Panc1 (cell line): Measurements from ENCODE around the gene SWI5. TPM values are rescaled to one million over a fixed set of nuclear protein-coding genes. Genes with fewer than 3 reads are reported as not detected.

Source experiments
- ATAC-seq: fragments of 200-7000 bp; cut with Tn5 transposase; 2 replicates; pipeline ENCODE4 v1.9.1; 2020; ENCODE audit warnings: mild to moderate bottlenecking, moderate library complexity
- BruUV-seq: library from RNA; stranded (reverse); fragments of 400-500 nt; replicated peaks from 2 replicates; lab custom pipeline; 2021; lab: Mats Ljungman, UMichigan
- CTCF ChIA-PET: fragments of 300-600 bp; sonication (Branson Sonifier 250); formaldehyde crosslinking; loops from one replicate; lab custom pipeline; 2022; ENCODE audit warnings: antibody characterized with exemption; lab: Charles Lee
- POLR2A ChIA-PET: fragments of 300-600 bp; sonication (Branson Sonifier 250); formaldehyde crosslinking; loops from one replicate; lab custom pipeline; 2022; ENCODE audit warnings: antibody characterized with exemption; lab: Charles Lee
- DNase-seq: peaks from one replicate; pipeline ENCODE4 v3.0.0-alpha.2; 2010; ENCODE audit warnings: low read depth, low spot score
- H3K27ac ChIP-seq: 2 replicates; pipeline ENCODE4 v1.5.1; 2011; ENCODE audit warnings: mild to moderate bottlenecking, low read length, inconsistent platforms
- H3K27me3 ChIP-seq: fragments of 200-500 bp; sonication (Bioruptor generic); 2 replicates; pipeline ENCODE4 v1.6.0; 2014; ENCODE audit warnings: low read length, inconsistent platforms; ENCODE audit not compliant: control insufficient read depth, insufficient read depth
- H3K36me3 ChIP-seq: fragments of 200-500 bp; sonication (Bioruptor generic); 2 replicates; pipeline ENCODE4 v1.5.1; 2014; ENCODE audit warnings: inconsistent platforms, mild to moderate bottlenecking, low read length, moderate library complexity; ENCODE audit not compliant: control insufficient read depth, insufficient read depth
- H3K4me1 ChIP-seq: 2 replicates; pipeline ENCODE4 v1.5.1; 2011; ENCODE audit warnings: inconsistent platforms, mild to moderate bottlenecking, low read length, moderate library complexity; ENCODE audit not compliant: control insufficient read depth, insufficient read depth
- H3K4me3 ChIP-seq, 2 experiments: 2 replicates each; pipeline ENCODE4 v1.5.1; 2011 to 2012; ENCODE audit warnings: low read depth in 2 of 2, low read length in 2 of 2, mild to moderate bottlenecking in 2 of 2, inconsistent platforms in 1 of 2, moderate library complexity in 1 of 2
- H3K9me3 ChIP-seq: fragments of 200-500 bp; sonication (Bioruptor generic); 2 replicates; pipeline ENCODE4 v1.5.1; 2014; ENCODE audit warnings: low read depth, mild to moderate bottlenecking, inconsistent platforms, low read length, moderate library complexity; ENCODE audit not compliant: control insufficient read depth, insufficient read depth
- CTCF ChIP-seq: fragments of 450-650 bp; IDR thresholded peaks from 2 replicates; pipeline ENCODE4 v1.5.1; 2017; ENCODE audit warnings: mild to moderate bottlenecking
- POLR2AphosphoS5 ChIP-seq: IDR thresholded peaks from 2 replicates; pipeline ENCODE4 v1.6.1; 2012; ENCODE audit warnings: mild to moderate bottlenecking, low read depth, low read length, moderate library complexity
- REST ChIP-seq, 2 experiments: IDR thresholded peaks; 2 replicates each; pipeline ENCODE4 v1.6.1; 2011 to 2012; ENCODE audit warnings: low read depth in 2 of 2, control low read depth in 1 of 2, low read length in 1 of 2, mild to moderate bottlenecking in 1 of 2, moderate library complexity in 1 of 2; ENCODE audit not compliant: insufficient read depth in 1 of 2
- SIN3A ChIP-seq: IDR thresholded peaks from 2 replicates; pipeline ENCODE4 v1.6.1; 2012; ENCODE audit warnings: low read depth, mild to moderate bottlenecking, low read length, moderate library complexity, borderline replicate concordance; ENCODE audit not compliant: insufficient read depth
- TCF7L2 ChIP-seq: IDR thresholded peaks from 2 replicates; pipeline ENCODE4 v1.6.1; 2011; ENCODE audit warnings: mild to moderate bottlenecking, low read depth, low read length, inconsistent platforms
- in situ Hi-C: cut with HindIII; loops from 2 replicates; pipeline ENCODE4 v1.10.0; 2016; ENCODE audit warnings: low sequenced_read_pairs, low pct_unique_long_range_greater_than_20kb
- intact Hi-C: fragments of 100-400 bp; cut with micrococcal nuclease; formaldehyde crosslinking; loops from one replicate; pipeline ENCODE4 v1.10.0; 2022; ENCODE audit not compliant: unreplicated experiment
- total RNA-seq: library from RNA; stranded (reverse); gene quantifications from one replicate; pipeline ENCODE4 v1.2.1, GENCODE V29; 2021; ENCODE audit not compliant: unreplicated experiment

SWI5 gene
- total RNA-seq, 1 experiment from 2014 or later = 28.3 TPM

- no peaks in the 10 kb centered on the region for H3K9me3 ChIP-seq
- ChIA-PET CTCF (no interaction called here), POLR2A (no interaction called here)
- no peaks in the 10 kb centered on the region for H3K27me3 ChIP-seq
- H3K4me3 ChIP-seq = no peak overlapping the region
- in situ Hi-C loops = no loop called here
- intact Hi-C loops = no loop called here
- H3K36me3 ChIP-seq = no peaks in the 10 kb centered on the region
- no peaks in the 10 kb centered on the region for H3K4me1 ChIP-seq
- DNase-seq (no peak), ATAC-seq (no peak)
- TF ChIP-seq POLR2AphosphoS5 = no peak
- TF ChIP-seq CTCF = no peak
- no peak for TF ChIP-seq SIN3A
- no peak for TF ChIP-seq REST (IDR thresholded peaks at IDR 0.05; ENCODE audit: insufficient read depth in 1 of 2, low read depth in 2 of 2, low read length in 1 of 2)
- TF ChIP-seq TCF7L2 = no peak
- no TSS peak for BruUV-seq
- no peak overlapping the region for H3K27ac ChIP-seq
Observed at GRCh38 chr9:128285033-128285784, 9.1 kb downstream of the SWI5 start.

GRCh38 chr9:128286440-128286839 is 10.4 kb downstream of the SWI5 start:
- DNase-seq (no peak), ATAC-seq (no peak)
- no peaks in the 10 kb centered on the region for H3K36me3 ChIP-seq
- no TSS peak for BruUV-seq
- H3K27me3 ChIP-seq = no peaks in the 10 kb centered on the region
- H3K4me1 ChIP-seq = no peaks in the 10 kb centered on the region
- H3K4me3 ChIP-seq = no peak overlapping the region
- TF ChIP-seq POLR2AphosphoS5 (no peak), CTCF (no peak), TCF7L2 (no peak), REST (IDR thresholded peaks at IDR 0.05; ENCODE audit: insufficient read depth in 1 of 2, low read depth in 2 of 2, low read length in 1 of 2) (no peak), SIN3A (no peak)
- no peaks in the 10 kb centered on the region for H3K9me3 ChIP-seq
- in situ Hi-C loops = no loop called here
- CTCF ChIA-PET = no interaction called here
- POLR2A ChIA-PET = no interaction called here
- intact Hi-C loops = no loop called here
- no peak overlapping the region for H3K27ac ChIP-seq
